PC-9 (cell line): ENCODE measurements around the gene RAC3. TPM values are rescaled to one million over a fixed set of nuclear protein-coding genes. Genes with fewer than 3 reads are reported as not detected.

ENCODE experiments used
- BruUV-seq: library from RNA; stranded (reverse); fragments of 400-500 nt; replicated peaks from 2 replicates; lab custom pipeline; 2021; lab: Mats Ljungman, UMichigan
- CTCF ChIA-PET: fragments of 300-600 bp; sonication (Branson Sonifier 250); formaldehyde crosslinking; loops from one replicate; lab custom pipeline; 2022; ENCODE audit warnings: antibody characterized with exemption; lab: Charles Lee
- POLR2A ChIA-PET: fragments of 300-600 bp; sonication (Branson Sonifier 250); formaldehyde crosslinking; loops from one replicate; lab custom pipeline; 2022; ENCODE audit warnings: antibody characterized with exemption; ENCODE audit not compliant: unreplicated experiment; lab: Charles Lee
- DNase-seq, 2 experiments: peaks; one replicate each; pipeline versions ENCODE4 v3.0.0 to v3.0.0-alpha.2; 2015 to 2022; ENCODE audit warnings: mixed read lengths in 1 of 2
- H2AFZ ChIP-seq: fragments of 200-600 bp; sonication (generic); 2 replicates; pipeline ENCODE4 v1.8.1; 2017; ENCODE audit warnings: antibody characterized with exemption
- H3F3A ChIP-seq: fragments of 200-600 bp; sonication (generic); 2 replicates; pipeline ENCODE4 v1.8.1; 2017; ENCODE audit warnings: antibody characterized with exemption, mild to moderate bottlenecking, low read depth; ENCODE audit not compliant: insufficient read depth
- H3K27ac ChIP-seq: fragments of 200-600 bp; sonication (generic); 2 replicates; pipeline ENCODE4 v1.6.1; 2016; ENCODE audit warnings: mixed run types
- H3K27me3 ChIP-seq: fragments of 200-600 bp; sonication (generic); 2 replicates; pipeline ENCODE4 v1.6.1; 2016; ENCODE audit warnings: low read depth, mixed run types; ENCODE audit not compliant: insufficient read depth
- H3K36me3 ChIP-seq: fragments of 200-600 bp; sonication (generic); 2 replicates; pipeline ENCODE4 v1.6.1; 2016; ENCODE audit warnings: low read depth, mixed run types
- H3K4me1 ChIP-seq: fragments of 200-600 bp; sonication (generic); replicated peaks from 2 replicates; pipeline ENCODE4 v1.6.1; 2016; ENCODE audit warnings: mixed run types; ENCODE audit not compliant: insufficient read depth
- H3K4me2 ChIP-seq: fragments of 200-600 bp; sonication (generic); 2 replicates; pipeline ENCODE4 v1.6.1; 2017; ENCODE audit warnings: mixed run types
- H3K4me3 ChIP-seq: fragments of 200-600 bp; sonication (generic); 2 replicates; pipeline ENCODE4 v1.6.1; 2016; ENCODE audit warnings: mixed run types
- H3K79me2 ChIP-seq: fragments of 200-600 bp; sonication (generic); 2 replicates; pipeline ENCODE4 v1.6.1; 2017; ENCODE audit warnings: low read depth, mixed run types
- H3K9me2 ChIP-seq: fragments of 200-600 bp; sonication (generic); 2 replicates; pipeline ENCODE4 v1.8.1; 2017; ENCODE audit warnings: mild to moderate bottlenecking; ENCODE audit not compliant: insufficient read depth
- H3K9me3 ChIP-seq: fragments of 200-600 bp; sonication (generic); 2 replicates; pipeline ENCODE4 v1.8.1; 2016; ENCODE audit warnings: low read depth; ENCODE audit not compliant: insufficient read depth
- H4K20me1 ChIP-seq: fragments of 200-600 bp; sonication (generic); 2 replicates; pipeline ENCODE4 v1.8.1; 2017; ENCODE audit not compliant: insufficient read depth
- EZH2 ChIP-seq: fragments of 200-600 bp; sonication (generic); IDR thresholded peaks from 2 replicates; pipeline ENCODE4 v1.8.0; 2017; ENCODE audit warnings: antibody characterized with exemption, low read depth
- intact Hi-C: fragments of 100-400 bp; cut with micrococcal nuclease; formaldehyde crosslinking; loops from one replicate; pipeline ENCODE4 v1.10.0; 2022; ENCODE audit not compliant: unreplicated experiment
- total RNA-seq: library from RNA; stranded (reverse); gene quantifications from 2 replicates; pipeline ENCODE4 v1.2.3, GENCODE V29; 2021
- TF ChIP-seq, protein P1 (sequence below): fragments of 200-600 bp; sonication (generic); conservative IDR thresholded peaks from 2 replicates; pipeline ENCODE4 v1.6.1; 2017; ENCODE audit warnings: mixed run types, antibody characterized with exemption, mild to moderate bottlenecking, moderate library complexity

RAC3 gene
- total RNA-seq, 1 experiment from 2014 or later = 32.3 TPM

DNA sequence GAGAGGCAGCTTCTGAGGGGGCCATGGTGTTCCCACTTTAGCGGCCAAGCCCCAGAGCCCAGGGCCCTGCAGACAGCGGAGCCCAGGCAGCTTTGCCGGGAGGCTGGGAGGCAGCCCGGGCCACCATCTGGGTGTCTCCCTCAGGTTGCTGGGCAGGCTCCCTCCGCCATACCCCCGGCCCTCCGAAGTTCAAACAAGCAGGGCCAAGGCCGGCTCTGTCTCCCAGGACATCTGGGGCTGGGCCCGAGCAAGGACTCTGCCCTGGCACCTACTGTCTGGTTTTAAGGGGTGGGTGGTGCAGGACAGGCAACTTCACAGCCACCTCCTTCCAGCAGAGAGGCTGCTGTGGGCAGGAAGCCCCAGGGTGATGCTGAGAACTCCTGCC, 31.5 kb downstream of the RAC3 start:
- ChIA-PET POLR2A (interaction anchor here (0.7 kb wide), 1 partner anchor 35 kb away, joined by 3 read pairs; no protein-coding TSS in a partner anchor), CTCF (no interaction called here)
- no TSS peak for BruUV-seq
- Histone ChIP-seq H3K27ac (no peak overlapping the region), H3K79me2 (peaks cover 17% of the 10 kb centered on the region; the same call in 1 of the 2 replicates), H3K9me3 (no peaks in the 10 kb centered on the region), H3K4me2 (no peak overlapping the region), H4K20me1 (no peaks in the 10 kb centered on the region), H3K4me1 (peaks cover 9% of the 10 kb centered on the region; the same call in 1 of the 2 replicates), H3K4me3 (no peak overlapping the region), H2AFZ (no peak overlapping the region), H3F3A (no peaks in the 10 kb centered on the region), H3K9me2 (no peaks in the 10 kb centered on the region), H3K27me3 (no peaks in the 10 kb centered on the region), H3K36me3 (no peaks in the 10 kb centered on the region)
- intact Hi-C loops = no loop called here
- DNase-seq = no peak
- TF ChIP-seq, protein P1, sequence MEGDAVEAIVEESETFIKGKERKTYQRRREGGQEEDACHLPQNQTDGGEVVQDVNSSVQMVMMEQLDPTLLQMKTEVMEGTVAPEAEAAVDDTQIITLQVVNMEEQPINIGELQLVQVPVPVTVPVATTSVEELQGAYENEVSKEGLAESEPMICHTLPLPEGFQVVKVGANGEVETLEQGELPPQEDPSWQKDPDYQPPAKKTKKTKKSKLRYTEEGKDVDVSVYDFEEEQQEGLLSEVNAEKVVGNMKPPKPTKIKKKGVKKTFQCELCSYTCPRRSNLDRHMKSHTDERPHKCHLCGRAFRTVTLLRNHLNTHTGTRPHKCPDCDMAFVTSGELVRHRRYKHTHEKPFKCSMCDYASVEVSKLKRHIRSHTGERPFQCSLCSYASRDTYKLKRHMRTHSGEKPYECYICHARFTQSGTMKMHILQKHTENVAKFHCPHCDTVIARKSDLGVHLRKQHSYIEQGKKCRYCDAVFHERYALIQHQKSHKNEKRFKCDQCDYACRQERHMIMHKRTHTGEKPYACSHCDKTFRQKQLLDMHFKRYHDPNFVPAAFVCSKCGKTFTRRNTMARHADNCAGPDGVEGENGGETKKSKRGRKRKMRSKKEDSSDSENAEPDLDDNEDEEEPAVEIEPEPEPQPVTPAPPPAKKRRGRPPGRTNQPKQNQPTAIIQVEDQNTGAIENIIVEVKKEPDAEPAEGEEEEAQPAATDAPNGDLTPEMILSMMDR = no peak
- TF ChIP-seq EZH2 = no peak

GRCh38 chr17:82063424-82064415, 32.2 kb downstream of the RAC3 start:
- CTCF ChIA-PET = interaction anchor here (0.9 kb wide), 1 partner anchor 26 kb away, joined by 3 read pairs; the partner anchor contains the start of gene DCXR
- BruUV-seq = no TSS peak
- H4K20me1 ChIP-seq = no peaks in the 10 kb centered on the region
- peak overlapping the region; percentile 71 for H3K4me3 ChIP-seq
- H3F3A ChIP-seq = no peaks in the 10 kb centered on the region
- no peaks in the 10 kb centered on the region for H3K27me3 ChIP-seq
- no peak for DNase-seq
- peak overlapping the region; percentile 89 for H3K4me2 ChIP-seq
- H3K4me1 ChIP-seq = peaks cover 9% of the 10 kb centered on the region; the same call in 1 of the 2 replicates
- intact Hi-C loops = no loop called here
- POLR2A ChIA-PET = interaction anchor here (0.7 kb wide), 1 partner anchor 35 kb away, joined by 3 read pairs; no protein-coding TSS in a partner anchor
- no peaks in the 10 kb centered on the region for H3K36me3 ChIP-seq
- TF ChIP-seq EZH2 = no peak
- TF ChIP-seq, protein P1 = no peak
- no peak overlapping the region for H3K27ac ChIP-seq
- H3K79me2 ChIP-seq = peaks cover 17% of the 10 kb centered on the region; the same call in 1 of the 2 replicates
- no peaks in the 10 kb centered on the region for H3K9me2 ChIP-seq
- no peak overlapping the region for H2AFZ ChIP-seq
- H3K9me3 ChIP-seq = no peaks in the 10 kb centered on the region

- Histone ChIP-seq H3F3A (no peaks in the 10 kb centered on the region), H3K36me3 (no peaks in the 10 kb centered on the region), H3K79me2 (peaks cover 17% of the 10 kb centered on the region; the same call in 1 of the 2 replicates), H4K20me1 (no peaks in the 10 kb centered on the region), H2AFZ (peak overlapping the region; percentile 64; the same call in 1 of the 2 replicates), H3K4me3 (peak overlapping the region; percentile 71), H3K27me3 (no peaks in the 10 kb centered on the region), H3K9me2 (no peaks in the 10 kb centered on the region), H3K27ac (no peak overlapping the region), H3K4me2 (peak overlapping the region; percentile 89), H3K9me3 (no peaks in the 10 kb centered on the region), H3K4me1 (peaks cover 9% of the 10 kb centered on the region; the same call in 1 of the 2 replicates)
- CTCF ChIA-PET = interaction anchor here (0.9 kb wide), 1 partner anchor 27 kb away, joined by 3 read pairs; the partner anchor contains the start of gene DCXR
- intact Hi-C loops = no loop called here
- TF ChIP-seq, protein P1 = no peak
- no peak for TF ChIP-seq EZH2
- BruUV-seq = TSS peak; percentile 42
- peak; percentile 38 to 73 for DNase-seq
- POLR2A ChIA-PET = interaction anchor here (0.7 to 1.2 kb wide), 2 partner anchors 27 to 177 kb away, joined by 3 to 5 read pairs; partner anchors contain the start of gene DCXR
Measured at GRCh38 chr17:82064433-82065192, 33.1 kb downstream of the RAC3 start.
